Dendritic cell treated with granulocyte-macrophage colony-stimulating factor and Interleukin-4, amounts not matched to agents 40 ng/mL and 50 ng/mL, for 4 days (primary cell): ENCODE data around the gene OSBPL10.

Experiments
- H3K27ac Mint-ChIP-seq: one replicate; pipeline ENCODE4 v1.8.0; 2022; ENCODE audit warnings: mild to moderate bottlenecking, mixed read lengths
- H3K27me3 Mint-ChIP-seq: one replicate; pipeline ENCODE4 v1.8.0; 2022; ENCODE audit warnings: mild to moderate bottlenecking, mixed read lengths
- H3K36me3 Mint-ChIP-seq: one replicate; pipeline ENCODE4 v1.8.0; 2022; ENCODE audit warnings: low read depth, mixed read lengths
- H3K4me1 Mint-ChIP-seq: one replicate; pipeline ENCODE4 v1.8.0; 2022; ENCODE audit warnings: low read depth, mixed read lengths
- H3K4me3 Mint-ChIP-seq: one replicate; pipeline ENCODE4 v1.8.0; 2022; ENCODE audit warnings: mild to moderate bottlenecking, moderate library complexity, mixed read lengths
- H3K9me3 Mint-ChIP-seq: one replicate; pipeline ENCODE4 v1.8.0; 2022; ENCODE audit warnings: mixed read lengths
- intact Hi-C: fragments of 100-400 bp; cut with micrococcal nuclease; formaldehyde crosslinking; loops from one replicate; pipeline ENCODE4 v1.15.0; 2022

The OSBPL10 gene

DNA sequence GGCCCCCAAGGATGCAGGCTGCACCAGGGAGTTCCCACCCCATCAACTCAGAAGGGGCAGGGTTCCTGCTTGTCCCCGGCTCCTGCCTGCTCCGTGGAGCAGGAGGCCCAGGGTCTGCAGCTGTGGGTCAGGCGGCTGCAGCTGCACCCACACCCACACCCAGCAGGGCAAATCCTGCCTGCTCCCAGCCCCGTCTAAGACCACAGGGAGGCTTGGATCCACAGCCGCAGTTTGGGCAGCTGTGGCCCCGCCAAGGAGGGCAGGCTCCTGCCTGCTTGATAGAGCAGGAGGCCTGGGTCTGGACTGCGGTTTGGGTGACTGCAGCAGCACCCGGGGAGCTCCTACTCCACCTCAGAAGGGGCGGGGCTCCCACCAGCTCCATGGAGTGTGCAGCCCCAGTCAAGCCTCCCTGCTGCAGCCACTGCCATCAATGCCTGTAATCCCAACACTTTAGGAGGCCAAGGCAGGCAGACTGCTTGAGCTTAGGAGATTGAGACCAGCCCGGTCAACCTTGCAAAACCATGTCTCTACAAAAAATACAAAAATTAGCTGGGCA is 163.6 kb downstream of the OSBPL10 start:
- no peaks in the 10 kb centered on the region for H3K9me3 Mint-ChIP-seq
- H3K4me3 Mint-ChIP-seq: no peak overlapping the region
- H3K27ac Mint-ChIP-seq: no peak overlapping the region
- H3K36me3 Mint-ChIP-seq: no peaks in the 10 kb centered on the region
- no peaks in the 10 kb centered on the region for H3K4me1 Mint-ChIP-seq
- intact Hi-C loops: no loop called here
- no peaks in the 10 kb centered on the region for H3K27me3 Mint-ChIP-seq

DNA sequence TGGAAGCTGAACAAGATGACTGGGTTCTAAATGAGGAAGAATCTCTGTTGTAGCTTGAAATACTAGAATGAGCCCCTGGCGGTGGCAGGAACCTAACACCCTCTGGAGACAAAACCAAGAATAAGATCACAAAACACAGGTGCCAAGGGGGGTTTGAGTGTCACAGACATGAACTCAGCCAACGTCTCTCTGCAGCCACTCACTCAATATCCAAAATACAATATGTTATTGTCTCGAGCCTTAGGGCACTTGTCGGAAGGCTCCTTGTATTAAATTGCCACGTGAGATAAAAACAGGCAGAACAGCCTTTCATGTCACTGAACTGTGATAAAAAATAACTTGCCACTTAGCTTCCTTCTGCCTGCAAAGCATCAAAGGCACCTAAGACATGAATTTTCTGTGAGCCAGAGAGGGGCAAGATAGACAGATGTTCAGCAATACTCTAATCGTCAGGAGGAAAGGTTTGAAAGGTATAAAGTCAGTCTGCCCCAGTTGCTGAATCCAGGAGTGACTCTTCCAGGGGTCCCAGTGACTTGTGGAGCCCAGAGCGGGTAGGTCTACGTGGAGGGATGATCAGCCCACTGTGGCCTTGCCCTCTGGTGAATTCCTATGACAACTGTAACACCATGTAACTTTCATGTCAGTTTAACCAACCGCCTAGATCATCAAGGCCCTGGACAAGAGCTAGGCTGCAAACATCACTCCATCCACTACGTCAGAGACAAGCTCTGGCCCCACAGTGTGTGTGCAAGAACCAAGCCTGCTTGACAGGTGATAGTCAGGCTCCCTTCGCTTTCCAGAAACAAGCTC is 165.2 kb downstream of the OSBPL10 start:
- Mint-ChIP-seq H3K4me3 (no peak overlapping the region), H3K4me1 (no peaks in the 10 kb centered on the region), H3K36me3 (no peaks in the 10 kb centered on the region), H3K27me3 (no peaks in the 10 kb centered on the region), H3K9me3 (no peaks in the 10 kb centered on the region), H3K27ac (no peak overlapping the region)
- intact Hi-C loops: no loop called here

DNA sequence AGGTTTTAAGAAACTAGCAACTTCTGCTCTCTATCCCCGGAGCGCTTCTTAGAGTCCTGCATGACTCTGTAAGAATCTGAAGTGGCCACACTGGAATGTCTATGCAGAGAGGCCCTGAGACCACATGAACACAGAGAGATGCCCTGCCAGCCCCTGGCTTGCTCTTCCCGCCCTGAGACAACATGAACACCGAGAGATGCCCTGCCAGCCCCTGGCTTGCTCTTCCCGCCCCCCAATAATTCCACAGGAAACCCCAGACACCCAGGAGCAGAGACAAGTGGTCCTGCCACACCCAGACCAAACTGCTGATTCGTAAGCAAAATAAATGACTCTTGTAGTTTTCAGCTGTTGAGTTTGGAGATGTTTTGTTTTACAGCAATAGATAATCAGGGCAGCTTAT is 166.1 kb downstream of the OSBPL10 start:
- Mint-ChIP-seq H3K4me3 (no peak overlapping the region), H3K27ac (no peak overlapping the region), H3K4me1 (no peaks in the 10 kb centered on the region), H3K9me3 (no peaks in the 10 kb centered on the region), H3K36me3 (no peaks in the 10 kb centered on the region), H3K27me3 (no peaks in the 10 kb centered on the region)
- intact Hi-C loops: no loop called here

DNA sequence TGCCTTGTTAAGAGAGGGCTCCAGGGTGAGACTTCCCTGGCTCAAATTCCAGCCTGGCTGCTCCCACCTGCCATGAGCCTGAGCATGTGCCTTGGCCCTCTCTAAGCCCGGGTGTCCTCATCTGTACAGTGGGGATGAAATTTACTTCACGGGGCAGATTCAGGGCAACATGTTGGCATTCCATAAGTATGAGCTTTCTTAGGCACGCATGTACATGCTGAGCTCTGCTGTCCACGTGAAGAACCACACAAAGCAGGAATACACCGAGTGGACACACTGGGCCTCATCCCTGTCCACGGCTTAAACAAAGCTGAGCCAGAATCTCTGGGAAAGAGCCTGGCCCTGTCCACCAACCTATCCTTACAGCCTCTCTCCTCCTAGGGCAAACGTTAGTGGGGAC is 167.4 kb downstream of the OSBPL10 start:
- Mint-ChIP-seq H3K9me3 (no peaks in the 10 kb centered on the region), H3K4me3 (no peak overlapping the region), H3K27me3 (no peaks in the 10 kb centered on the region), H3K36me3 (no peaks in the 10 kb centered on the region), H3K4me1 (no peaks in the 10 kb centered on the region), H3K27ac (no peak overlapping the region)
- intact Hi-C loops: no loop called here

DNA sequence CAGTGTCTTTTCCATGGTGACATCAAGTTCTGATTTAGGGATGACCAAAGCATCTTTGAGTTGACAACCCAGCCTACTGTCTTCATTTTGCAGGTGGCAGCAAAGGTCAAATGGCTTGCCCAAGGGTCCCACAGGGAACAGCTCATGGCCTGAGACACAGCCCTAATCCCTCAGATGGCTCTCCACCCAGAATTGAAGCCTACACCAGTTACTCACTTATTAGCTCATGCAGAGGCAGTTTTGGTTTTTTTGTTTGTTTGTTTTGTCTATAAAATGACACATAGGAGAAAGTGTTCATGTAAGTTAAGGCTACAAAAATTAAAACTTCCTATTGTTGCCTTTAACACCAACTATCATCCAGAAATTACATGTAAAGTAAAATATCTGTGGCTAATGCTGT is 167.9 kb downstream of the OSBPL10 start:
- no peaks in the 10 kb centered on the region for H3K36me3 Mint-ChIP-seq
- H3K4me1 Mint-ChIP-seq: no peaks in the 10 kb centered on the region
- no peak overlapping the region for H3K4me3 Mint-ChIP-seq
- no peak overlapping the region for H3K27ac Mint-ChIP-seq
- intact Hi-C loops: no loop called here
- no peaks in the 10 kb centered on the region for H3K9me3 Mint-ChIP-seq
- no peaks in the 10 kb centered on the region for H3K27me3 Mint-ChIP-seq

DNA sequence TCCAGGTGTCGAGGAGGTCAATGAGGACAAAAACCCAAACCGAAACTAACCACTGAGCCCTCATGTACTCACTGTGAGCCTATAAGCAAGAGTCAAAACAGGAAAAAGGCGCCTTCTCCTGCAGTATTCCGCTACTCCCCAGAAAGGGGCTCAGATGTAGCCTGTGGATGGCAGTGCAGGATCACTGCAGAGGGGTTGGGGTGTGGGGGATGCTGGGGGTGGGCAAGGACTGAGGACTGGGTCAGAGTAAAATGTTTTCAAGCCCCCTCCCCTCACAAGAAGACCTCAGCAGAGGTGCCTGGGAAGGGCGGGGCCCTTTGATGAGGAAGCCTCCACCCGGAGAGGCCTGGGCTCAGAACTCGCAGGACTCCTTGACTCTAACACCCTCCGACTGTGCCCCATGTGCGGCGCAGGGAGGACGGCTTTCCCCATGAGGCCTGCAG is 170.1 kb downstream of the OSBPL10 start:
- Mint-ChIP-seq H3K36me3 (no peaks in the 10 kb centered on the region), H3K9me3 (no peaks in the 10 kb centered on the region)
- intact Hi-C loops: no loop called here

DNA sequence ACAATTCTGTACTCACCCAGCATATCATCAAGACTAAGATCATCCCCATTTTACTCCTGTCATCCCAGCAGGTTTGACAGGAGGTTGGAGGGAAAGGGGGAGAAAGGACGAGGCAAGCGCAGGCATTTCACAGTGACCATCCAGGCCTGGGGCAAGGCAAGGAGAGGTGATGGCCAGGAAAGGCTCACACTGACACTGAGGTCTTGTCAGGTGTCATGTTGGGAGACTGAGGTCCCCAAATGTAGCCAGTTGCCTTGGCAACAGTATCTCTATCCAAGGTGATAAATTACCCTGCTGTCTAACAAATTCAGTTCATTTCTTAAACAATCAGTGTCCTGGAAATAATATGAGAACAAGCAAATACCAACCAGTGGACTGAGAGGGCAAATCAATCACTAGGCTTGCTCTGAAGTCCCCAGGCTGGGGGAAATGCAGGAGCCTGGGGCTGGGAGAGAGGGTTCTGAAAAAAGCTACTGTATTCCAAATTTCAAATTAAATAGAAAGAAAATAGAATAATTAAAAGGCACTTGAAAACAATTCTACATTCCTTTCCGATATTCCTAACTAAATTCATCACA is 172.8 kb downstream of the OSBPL10 start:
- Mint-ChIP-seq H3K4me3 (no peak overlapping the region), H3K27ac (no peak overlapping the region), H3K4me1 (peaks cover 6% of the 10 kb centered on the region), H3K27me3 (no peaks in the 10 kb centered on the region), H3K36me3 (no peaks in the 10 kb centered on the region), H3K9me3 (no peaks in the 10 kb centered on the region)
- intact Hi-C loops: no loop called here

More for the DNA sequence above, 170.1 kb downstream of the OSBPL10 start:
- no peaks in the 10 kb centered on the region for H3K27me3 Mint-ChIP-seq
- H3K27ac Mint-ChIP-seq: no peak overlapping the region
- H3K4me1 Mint-ChIP-seq: no peaks in the 10 kb centered on the region
- no peak overlapping the region for H3K4me3 Mint-ChIP-seq

DNA sequence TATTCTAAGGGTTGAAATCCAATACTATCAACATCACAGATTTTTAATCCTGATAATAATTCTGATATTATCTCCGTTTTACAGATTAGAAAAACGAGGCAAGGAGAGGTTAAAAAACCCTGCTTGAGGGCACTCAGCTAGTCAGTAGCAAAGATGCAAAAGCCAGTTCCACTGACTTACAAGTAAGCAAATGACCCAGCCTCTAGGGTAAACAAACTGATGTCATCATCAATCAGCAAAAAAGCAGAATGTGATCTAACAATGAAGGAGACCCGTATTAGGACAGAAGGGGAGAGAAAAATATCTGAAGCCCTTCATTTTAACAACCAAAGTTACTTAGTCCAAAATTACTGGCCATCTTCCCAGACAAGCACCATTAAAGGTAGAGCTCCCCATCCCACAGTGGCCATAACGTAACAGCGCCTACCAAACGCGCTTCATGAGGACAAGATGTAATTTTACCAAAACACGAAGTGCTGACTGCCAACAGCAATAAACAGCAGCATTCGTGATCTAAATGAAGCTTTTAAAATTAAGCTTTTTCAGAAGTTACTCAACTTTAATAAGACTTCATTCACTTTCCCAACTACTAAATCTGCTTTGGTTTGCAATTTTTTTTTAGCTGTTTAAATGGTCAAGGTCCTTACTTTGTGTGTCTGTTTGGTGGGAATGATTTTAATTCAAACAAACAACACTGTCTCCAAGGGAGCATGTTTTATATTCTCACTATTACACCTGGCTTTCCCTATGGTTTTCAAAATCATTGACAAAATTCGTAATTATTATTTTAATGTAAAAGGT is 176.6 kb downstream of the OSBPL10 start:
- Mint-ChIP-seq H3K36me3 (no peaks in the 10 kb centered on the region), H3K9me3 (no peaks in the 10 kb centered on the region), H3K4me1 (peaks cover 18% of the 10 kb centered on the region), H3K4me3 (no peak overlapping the region), H3K27ac (no peak overlapping the region), H3K27me3 (no peaks in the 10 kb centered on the region)
- intact Hi-C loops: no loop called here

DNA sequence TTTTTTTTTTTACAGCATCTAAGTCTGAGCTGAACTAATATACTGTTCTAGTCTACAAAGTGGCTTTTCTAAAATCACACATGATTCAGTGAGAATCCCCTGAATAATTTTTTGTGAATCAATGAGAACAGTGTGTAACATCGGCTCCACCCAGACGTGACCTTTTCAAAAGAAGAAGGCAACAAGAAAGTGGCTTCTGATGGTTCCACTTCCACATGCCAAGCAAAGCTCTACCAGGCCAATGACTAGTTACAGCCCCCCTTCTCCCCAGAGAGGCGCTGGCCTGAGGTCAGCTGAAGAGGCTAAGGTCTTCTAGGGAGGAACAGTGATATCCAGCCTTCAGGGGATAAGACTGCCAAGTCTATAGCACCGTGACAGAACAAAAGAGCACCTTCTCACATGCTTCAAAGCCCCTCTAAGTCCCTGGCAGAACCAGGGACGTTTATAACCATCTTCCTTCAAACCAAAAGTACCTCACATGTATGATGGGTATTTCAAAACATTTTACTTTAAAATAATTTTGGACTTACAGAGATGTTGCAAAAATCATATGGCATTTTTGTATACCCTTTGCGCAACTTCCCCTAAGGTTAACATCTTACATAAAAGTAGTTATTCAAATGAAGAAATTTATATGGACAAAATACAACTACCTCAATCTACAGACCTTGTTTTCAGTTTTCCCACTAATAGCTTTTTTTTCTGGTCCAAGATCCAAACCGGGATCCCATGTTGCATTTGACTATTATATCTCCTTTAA is 177.9 kb downstream of the OSBPL10 start:
- Mint-ChIP-seq H3K36me3 (no peaks in the 10 kb centered on the region), H3K4me3 (no peak overlapping the region), H3K27me3 (no peaks in the 10 kb centered on the region), H3K4me1 (peaks cover 18% of the 10 kb centered on the region), H3K9me3 (no peaks in the 10 kb centered on the region), H3K27ac (no peak overlapping the region)
- intact Hi-C loops: no loop called here

DNA sequence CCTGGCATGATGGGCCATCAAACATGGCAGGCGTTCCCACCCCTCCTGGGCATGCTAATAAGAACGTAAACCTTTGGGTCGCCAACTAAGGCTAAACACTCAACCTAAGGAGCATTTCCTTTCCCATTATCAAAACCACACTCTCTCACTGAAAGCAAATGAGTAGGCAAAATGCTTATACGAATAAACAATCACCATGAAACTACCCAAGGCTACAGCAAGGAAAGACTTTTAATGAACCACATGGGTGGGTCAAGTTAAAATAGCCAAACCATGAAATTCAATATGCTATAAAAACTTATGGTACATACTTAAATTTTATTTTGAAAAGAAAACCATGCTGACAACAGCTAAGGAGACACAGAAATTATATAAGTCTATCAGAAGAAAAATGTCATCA is 180.6 kb downstream of the OSBPL10 start:
- Mint-ChIP-seq H3K27me3 (no peaks in the 10 kb centered on the region), H3K9me3 (no peaks in the 10 kb centered on the region), H3K36me3 (no peaks in the 10 kb centered on the region), H3K27ac (no peak overlapping the region), H3K4me1 (peaks cover 18% of the 10 kb centered on the region), H3K4me3 (no peak overlapping the region)
- intact Hi-C loops: no loop called here

DNA sequence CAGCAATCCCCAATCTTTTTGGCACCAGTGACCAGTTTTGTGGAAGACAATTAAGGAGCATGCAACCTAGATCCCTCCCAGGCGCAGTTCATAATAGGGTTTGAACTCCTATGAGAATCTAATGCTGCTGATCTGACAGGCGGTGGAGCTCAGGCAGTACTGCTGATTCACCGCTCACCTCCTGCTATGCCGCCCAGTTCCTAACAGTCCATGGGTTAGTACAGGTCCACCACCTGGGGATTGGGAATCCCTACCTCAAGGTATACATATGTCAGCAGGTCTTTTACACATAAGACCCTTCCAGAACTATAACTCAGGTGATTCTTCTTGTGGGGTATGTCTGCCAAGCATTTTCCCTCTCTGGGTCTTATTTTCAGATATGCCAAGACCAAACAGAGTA is 182.2 kb downstream of the OSBPL10 start:
- intact Hi-C loops: no loop called here
- no peaks in the 10 kb centered on the region for H3K36me3 Mint-ChIP-seq
- H3K27ac Mint-ChIP-seq: no peak overlapping the region
- H3K4me3 Mint-ChIP-seq: no peak overlapping the region
- peaks cover 18% of the 10 kb centered on the region for H3K4me1 Mint-ChIP-seq
- H3K27me3 Mint-ChIP-seq: no peaks in the 10 kb centered on the region
- H3K9me3 Mint-ChIP-seq: no peaks in the 10 kb centered on the region

DNA sequence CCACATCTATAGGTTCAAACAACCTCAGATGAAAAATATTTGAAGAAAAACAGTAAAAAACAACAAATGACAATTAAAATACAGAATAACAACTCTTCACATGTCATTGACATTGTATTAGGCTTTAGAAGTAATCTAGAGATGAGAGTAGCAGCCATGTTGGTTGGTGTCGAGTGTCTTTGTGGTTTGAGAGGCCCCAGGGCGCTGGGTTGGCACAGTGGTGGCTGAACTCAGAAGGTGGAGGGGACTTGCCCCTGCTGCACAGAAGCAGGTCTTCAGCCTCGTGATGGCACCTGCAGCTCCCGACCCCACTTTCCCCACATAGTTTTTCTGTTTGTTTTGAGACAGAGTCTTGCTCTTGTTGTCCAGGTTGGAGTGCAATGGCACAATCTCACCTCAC is 187.2 kb downstream of the OSBPL10 start:
- Mint-ChIP-seq H3K36me3 (no peaks in the 10 kb centered on the region), H3K27me3 (no peaks in the 10 kb centered on the region), H3K27ac (no peak overlapping the region), H3K4me1 (no peaks in the 10 kb centered on the region), H3K4me3 (no peak overlapping the region), H3K9me3 (no peaks in the 10 kb centered on the region)
- intact Hi-C loops: no loop called here

DNA sequence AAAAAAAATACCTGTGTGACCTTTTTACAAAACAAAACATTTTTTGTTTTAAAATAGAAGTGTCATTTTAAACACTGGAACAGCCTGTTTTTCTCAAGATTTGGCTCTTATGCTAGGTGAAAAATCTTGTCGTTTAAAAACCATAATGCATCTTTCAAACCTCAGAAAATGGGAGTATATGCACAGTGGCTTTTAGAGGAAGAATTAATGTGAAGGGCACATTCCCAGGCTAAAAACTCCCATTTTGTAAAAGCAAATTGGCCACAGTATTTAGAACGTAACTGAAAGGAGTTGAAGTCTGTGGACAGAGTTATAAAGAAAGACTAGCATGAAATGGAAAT is 190.0 kb downstream of the OSBPL10 start:
- Mint-ChIP-seq H3K4me1 (no peaks in the 10 kb centered on the region), H3K27me3 (no peaks in the 10 kb centered on the region), H3K4me3 (no peak overlapping the region), H3K9me3 (no peaks in the 10 kb centered on the region), H3K27ac (no peak overlapping the region), H3K36me3 (no peaks in the 10 kb centered on the region)
- intact Hi-C loops: no loop called here
